B cell (primary cell): ENCODE results near the gene TRHDE.

Experiments used
- EZH2 ChIP-seq: IDR thresholded peaks from 2 replicates; pipeline ENCODE4 v1.6.1; 2012; ENCODE audit warnings: borderline replicate concordance, low read depth, mild to moderate bottlenecking, moderate library complexity, low read length; ENCODE audit not compliant: insufficient read depth, poor library complexity, severe bottlenecking
- TF ChIP-seq, protein P1 (sequence below): fragments of 200-600 bp; IDR thresholded peaks from one replicate; pipeline ENCODE4 v1.8.0; 2022; ENCODE audit warnings: antibody characterized with exemption, mild to moderate bottlenecking

DNA sequence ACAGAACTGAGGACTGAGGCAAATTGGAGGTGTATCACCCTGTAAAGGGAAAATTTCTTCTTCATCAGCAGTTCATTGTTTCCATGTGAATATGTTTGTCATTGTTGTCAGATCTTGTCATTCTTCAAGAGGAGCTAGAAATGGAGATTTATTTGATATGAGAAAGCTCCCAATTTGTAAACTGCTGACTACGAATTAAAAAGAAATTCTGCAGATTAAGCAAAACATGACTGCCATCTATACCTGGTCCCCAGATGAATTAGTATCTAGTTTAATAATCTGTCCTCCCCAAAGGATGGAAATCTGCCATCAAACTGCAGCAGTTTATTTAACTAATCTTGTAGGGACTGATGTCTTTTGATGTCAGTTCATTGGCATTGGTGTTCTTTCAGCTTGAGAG, 162.8 kb downstream of the TRHDE start:
- TF ChIP-seq, protein P1, sequence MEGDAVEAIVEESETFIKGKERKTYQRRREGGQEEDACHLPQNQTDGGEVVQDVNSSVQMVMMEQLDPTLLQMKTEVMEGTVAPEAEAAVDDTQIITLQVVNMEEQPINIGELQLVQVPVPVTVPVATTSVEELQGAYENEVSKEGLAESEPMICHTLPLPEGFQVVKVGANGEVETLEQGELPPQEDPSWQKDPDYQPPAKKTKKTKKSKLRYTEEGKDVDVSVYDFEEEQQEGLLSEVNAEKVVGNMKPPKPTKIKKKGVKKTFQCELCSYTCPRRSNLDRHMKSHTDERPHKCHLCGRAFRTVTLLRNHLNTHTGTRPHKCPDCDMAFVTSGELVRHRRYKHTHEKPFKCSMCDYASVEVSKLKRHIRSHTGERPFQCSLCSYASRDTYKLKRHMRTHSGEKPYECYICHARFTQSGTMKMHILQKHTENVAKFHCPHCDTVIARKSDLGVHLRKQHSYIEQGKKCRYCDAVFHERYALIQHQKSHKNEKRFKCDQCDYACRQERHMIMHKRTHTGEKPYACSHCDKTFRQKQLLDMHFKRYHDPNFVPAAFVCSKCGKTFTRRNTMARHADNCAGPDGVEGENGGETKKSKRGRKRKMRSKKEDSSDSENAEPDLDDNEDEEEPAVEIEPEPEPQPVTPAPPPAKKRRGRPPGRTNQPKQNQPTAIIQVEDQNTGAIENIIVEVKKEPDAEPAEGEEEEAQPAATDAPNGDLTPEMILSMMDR = no peak
- TF ChIP-seq EZH2 = no peak
